Activated CD8-positive, alpha-beta memory T cell treated with anti-CD3 and anti-CD28 coated beads for 24 hours (primary cell): ENCODE results near the gene HERC2.
"Not testable (repeated sequence)": the region's sequence is repeated elsewhere in the genome, so short reads cannot be mapped to it uniquely, and the experiment has no call there.

ENCODE experiments used
- DNase-seq: peaks from one replicate; pipeline ENCODE4 v3.0.0-alpha.2; 2020

Gene HERC2, protein sequence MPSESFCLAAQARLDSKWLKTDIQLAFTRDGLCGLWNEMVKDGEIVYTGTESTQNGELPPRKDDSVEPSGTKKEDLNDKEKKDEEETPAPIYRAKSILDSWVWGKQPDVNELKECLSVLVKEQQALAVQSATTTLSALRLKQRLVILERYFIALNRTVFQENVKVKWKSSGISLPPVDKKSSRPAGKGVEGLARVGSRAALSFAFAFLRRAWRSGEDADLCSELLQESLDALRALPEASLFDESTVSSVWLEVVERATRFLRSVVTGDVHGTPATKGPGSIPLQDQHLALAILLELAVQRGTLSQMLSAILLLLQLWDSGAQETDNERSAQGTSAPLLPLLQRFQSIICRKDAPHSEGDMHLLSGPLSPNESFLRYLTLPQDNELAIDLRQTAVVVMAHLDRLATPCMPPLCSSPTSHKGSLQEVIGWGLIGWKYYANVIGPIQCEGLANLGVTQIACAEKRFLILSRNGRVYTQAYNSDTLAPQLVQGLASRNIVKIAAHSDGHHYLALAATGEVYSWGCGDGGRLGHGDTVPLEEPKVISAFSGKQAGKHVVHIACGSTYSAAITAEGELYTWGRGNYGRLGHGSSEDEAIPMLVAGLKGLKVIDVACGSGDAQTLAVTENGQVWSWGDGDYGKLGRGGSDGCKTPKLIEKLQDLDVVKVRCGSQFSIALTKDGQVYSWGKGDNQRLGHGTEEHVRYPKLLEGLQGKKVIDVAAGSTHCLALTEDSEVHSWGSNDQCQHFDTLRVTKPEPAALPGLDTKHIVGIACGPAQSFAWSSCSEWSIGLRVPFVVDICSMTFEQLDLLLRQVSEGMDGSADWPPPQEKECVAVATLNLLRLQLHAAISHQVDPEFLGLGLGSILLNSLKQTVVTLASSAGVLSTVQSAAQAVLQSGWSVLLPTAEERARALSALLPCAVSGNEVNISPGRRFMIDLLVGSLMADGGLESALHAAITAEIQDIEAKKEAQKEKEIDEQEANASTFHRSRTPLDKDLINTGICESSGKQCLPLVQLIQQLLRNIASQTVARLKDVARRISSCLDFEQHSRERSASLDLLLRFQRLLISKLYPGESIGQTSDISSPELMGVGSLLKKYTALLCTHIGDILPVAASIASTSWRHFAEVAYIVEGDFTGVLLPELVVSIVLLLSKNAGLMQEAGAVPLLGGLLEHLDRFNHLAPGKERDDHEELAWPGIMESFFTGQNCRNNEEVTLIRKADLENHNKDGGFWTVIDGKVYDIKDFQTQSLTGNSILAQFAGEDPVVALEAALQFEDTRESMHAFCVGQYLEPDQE (N-terminal part only)

GRCh38 chr15:28322129-28322588 lies at the start of gene HERC2:
Gene HERC2 (minus strand): TSS chr15:28322179. CDS start chr15:28321433, 746 bp downstream.
- DNase-seq: not testable (repeated sequence)

GRCh38 chr15:28365502-28365901 lies 43.5 kb upstream of the HERC2 start:
- DNase-seq: not testable (repeated sequence)

DNA sequence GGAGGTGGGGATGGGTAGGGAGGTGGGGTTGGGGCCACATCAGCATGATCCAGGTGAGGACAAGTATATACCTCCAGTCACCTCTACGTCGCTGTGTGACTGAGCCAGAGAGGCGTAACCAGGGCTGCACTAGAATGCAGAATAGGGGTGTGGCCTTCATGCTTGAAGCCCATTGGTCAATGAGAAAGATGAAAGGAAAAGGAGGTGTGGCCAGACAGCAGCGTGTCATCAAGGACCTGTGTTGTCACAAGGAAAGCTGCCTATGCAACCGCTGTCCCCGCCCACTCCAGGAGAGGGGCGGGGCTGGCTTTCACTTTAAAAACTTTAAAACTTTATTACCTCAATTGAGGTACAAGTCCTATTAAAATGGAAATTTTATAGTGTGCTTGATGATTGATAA lies 36.0 kb upstream of the HERC2 start, which contains the start of gene GOLGA6L24:
TSS of gene GOLGA6L24 (minus strand) at position 101 of the 400 bp plus-strand sequence. CDS start at position 40, 61 bp downstream.
- not testable (repeated sequence) for DNase-seq

GRCh38 chr15:28321358-28322078 lies 461 bp downstream of the HERC2 start:
- DNase-seq: not testable (repeated sequence)

DNA sequence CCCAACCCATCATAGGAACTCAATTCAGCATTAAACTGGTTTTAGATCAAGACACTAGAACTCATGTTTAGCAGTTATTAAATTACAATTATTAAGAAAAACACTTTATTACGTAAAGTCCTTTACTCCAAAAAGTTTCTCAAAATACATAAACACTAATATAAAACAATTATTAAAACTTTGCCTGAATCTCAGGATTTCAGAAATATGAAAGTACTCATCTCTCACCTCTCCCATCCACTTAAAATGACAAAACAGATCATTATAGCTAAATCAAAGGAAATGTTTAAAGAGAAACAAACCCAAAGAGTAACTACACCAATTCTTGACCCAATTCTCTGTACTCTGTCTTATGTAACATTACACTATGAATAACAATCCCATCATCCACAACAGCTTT lies 2.3 kb downstream of the HERC2 start:
- DNase-seq: not testable (repeated sequence)

- DNase-seq: not testable (repeated sequence)
These were observed 3.2 kb downstream of the HERC2 start for GRCh38 chr15:28318828-28319227.

DNA sequence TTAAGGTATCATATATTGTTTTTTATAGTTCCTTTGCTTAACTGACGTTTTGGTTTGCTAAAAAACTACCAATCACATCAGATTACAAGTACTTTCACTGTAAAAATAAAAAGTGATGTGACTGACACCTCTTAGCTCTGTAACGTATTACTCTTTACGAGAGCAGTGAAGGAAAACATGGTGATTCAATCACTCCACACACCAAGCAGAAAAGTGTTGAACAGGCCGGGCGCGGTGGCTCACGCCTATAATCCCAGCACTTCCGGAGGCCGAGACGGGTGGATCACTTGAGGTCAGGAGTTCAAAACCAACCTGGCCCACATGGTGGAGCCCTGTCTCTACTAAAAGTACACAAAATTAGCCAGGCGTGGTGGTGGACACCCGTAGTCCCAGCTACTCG lies 3.9 kb downstream of the HERC2 start:
- DNase-seq: not testable (repeated sequence)

GRCh38 chr15:28316958-28317357 lies 5.0 kb downstream of the HERC2 start:
- not testable (repeated sequence) for DNase-seq

- not testable (repeated sequence) for DNase-seq
These were observed 11.5 kb downstream of the HERC2 start for GRCh38 chr15:28310454-28310853.

DNA sequence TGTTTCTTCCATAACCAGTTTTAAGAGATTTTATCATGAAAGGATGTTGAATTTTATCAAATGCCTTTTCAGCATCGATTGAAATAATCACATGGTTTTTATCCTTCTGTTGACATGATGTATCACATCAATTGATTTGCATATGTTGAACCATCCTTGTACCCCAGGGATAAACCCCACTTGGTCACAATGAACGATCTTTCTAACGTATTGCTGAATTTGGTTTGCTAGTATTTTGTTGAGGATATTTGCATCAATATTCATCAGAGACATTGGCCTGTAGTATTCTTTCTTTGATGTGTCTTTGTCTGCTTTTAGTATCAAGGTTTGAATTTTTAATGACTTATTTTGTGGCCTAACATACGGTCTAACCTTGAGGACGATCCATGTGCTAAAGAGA lies 13.3 kb downstream of the HERC2 start:
- DNase-seq: not testable (repeated sequence)

DNA sequence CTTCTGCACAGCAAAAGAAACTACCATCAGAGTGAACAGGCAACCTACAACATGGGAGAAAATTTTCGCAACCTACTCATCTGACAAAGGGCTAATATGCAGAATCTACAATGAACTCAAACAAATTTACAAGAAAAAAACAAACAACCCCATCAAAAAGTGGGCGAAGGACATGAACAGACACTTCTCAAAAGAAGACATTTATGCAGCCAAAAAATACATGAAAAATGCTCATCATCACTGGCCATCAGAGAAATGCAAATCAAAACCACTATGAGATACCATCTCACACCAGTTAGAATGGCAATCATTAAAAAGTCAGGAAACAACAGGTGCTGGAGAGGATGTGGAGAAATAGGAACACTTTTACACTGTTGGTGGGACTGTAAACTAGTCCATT lies 16.3 kb downstream of the HERC2 start:
- DNase-seq: not testable (repeated sequence)

DNA sequence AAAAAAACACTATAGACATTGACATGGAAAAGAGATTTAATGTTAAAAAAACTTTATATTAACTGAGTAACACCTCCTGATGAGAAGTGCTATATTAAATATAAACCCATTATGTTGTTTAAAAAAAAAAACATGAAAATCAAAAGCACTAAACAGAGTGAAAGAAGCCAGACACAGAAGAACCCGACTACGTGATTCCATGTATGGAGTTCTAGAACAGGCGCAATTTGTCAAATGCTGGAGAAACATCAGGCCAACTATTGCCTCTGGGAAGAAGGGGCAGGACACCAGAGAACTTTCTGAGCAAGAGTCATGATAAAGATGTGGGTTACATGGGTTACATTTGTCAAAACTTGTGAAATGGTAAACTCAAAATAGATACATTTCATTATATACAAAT lies 24.5 kb downstream of the HERC2 start:
- not testable (repeated sequence) for DNase-seq

DNA sequence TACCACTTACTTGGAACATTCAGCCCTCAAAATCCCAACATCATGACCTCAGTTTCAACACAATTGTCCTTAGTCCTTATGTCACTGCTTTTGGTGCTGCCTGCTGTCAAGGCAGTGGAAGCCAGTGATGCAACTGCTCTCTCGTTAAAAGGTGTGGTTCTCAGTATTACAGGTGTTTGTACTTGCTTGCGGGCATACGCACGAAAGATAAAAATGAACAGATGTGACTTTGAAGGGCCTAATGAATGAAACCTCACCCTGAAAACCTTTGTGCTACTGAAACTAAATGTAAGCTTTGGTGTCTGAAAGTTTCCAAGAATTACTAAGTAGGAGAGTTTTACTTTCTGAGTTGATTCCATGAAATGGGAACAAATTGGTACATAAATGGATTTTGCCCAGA lies 25.2 kb downstream of the HERC2 start:
- DNase-seq: not testable (repeated sequence)

DNA sequence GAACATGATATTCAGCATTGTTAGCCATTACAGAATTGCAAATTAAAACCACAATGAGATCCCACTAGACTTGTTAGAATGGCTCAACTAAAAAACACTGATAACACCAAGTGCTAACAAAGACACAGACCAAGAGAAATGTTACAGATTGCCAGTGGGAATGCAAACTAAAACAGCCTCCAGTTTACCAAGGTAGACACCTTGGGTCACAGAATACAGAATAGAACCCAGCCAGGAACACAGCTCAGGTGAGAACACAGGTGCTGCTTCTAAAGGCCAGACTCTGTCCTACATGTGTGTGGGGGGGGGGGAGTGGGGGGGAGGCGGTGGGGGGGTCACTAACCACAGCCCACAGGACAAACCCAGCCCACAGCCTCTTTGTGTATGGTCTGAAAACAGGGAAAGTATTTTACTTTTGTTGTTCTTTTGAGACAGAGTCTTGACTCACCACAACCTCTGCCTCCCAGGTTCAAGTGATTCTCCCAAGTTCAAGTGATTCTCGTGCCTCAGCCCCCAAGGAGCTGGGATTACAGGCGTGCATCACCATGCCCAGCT lies 26.9 kb downstream of the HERC2 start:
- not testable (repeated sequence) for DNase-seq

DNA sequence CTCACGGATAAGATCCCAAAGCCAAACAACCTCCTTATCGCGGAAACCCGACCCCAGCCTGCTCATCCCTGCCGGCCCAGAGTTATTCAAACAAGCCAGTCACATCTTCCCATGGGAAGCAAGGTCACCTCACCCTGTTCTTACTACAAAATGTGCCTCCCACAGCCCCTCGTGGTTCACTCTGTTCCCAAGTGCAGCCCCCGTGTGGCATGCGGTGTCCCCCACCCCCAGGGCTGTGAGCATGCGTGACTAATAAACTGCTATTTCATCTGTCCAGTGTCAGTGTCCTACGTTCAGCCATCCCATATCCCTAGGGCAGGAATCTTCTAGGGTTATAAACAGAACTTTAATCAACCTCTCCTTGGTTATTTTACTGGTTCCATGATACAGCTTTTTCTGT lies 27.4 kb downstream of the HERC2 start:
- not testable (repeated sequence) for DNase-seq

GRCh38 chr15:28289694-28290463 lies 32.1 kb downstream of the HERC2 start:
- no peak for DNase-seq

GRCh38 chr15:28288830-28289693 lies 32.9 kb downstream of the HERC2 start:
- not testable (repeated sequence) for DNase-seq

DNA sequence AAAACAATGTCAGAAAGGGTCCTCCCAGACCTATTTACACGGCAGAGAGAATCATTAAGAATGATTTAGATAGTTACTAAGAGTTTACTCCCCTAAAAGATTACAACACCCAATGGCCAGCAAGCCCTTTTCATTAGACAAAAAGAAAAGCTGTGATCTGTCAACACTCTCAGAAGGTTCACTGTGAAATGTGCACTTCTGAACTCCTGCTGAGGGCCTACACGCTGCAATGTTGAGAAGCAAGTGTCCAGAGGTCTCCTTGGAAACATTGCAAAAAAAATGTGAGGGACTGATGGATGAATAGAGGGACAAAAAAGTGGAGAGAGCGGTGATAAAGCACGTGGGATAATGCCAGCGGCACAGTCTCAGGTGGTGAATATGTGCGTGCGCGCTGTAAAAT lies 35.3 kb downstream of the HERC2 start:
- not testable (repeated sequence) for DNase-seq

DNA sequence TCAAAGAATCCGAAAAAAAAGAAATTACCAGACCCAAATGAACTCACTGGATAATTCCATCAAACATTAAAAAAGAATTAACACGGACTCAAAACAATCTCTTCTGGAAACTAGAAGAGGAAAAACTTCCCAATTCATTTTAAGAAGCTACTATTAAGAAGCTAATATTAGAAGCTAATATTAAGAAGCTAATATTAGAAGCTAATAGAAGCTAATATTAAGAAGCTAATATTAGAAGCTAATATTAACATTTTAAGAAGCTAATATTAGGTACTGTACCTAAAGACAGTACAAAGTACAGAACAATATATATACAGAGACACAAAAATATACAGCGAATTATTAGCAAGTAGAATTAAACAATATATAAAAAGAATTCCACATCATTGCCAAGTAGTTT lies 35.9 kb downstream of the HERC2 start:
- no peak for DNase-seq

DNA sequence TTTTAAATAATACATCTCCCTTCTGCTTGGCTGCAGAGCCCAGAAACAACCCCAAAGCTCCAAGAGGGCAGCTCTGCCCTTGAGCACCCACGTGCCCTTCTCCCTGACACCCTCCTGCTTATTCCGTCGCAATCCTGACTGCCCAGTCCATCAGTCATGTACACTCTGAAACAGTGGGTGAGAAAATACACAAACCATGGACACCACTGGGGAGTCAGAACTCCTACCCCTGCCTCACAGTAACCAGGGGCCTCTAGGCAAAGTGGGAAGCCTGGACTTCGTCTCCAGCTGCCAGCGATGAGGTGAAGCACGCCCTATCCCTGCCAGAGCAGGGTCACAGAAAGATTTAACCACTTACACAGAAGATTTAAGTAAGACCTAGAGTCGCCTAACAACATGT lies 40.1 kb downstream of the HERC2 start:
- no peak for DNase-seq
